SH-SY5Y (cell line): ENCODE results near the gene GSK3B.

Source experiments
- GATA2 ChIP-seq: IDR thresholded peaks from 2 replicates; pipeline ENCODE4 v1.6.1; 2011; ENCODE audit warnings: mild to moderate bottlenecking, low read depth, low read length
- GATA3 ChIP-seq: IDR thresholded peaks from 2 replicates; pipeline ENCODE4 v1.6.1; 2011; ENCODE audit warnings: low read depth, mild to moderate bottlenecking, low read length, moderate library complexity

GRCh38 chr3:120018299-120018698 is 75.9 kb downstream of the GSK3B start:
- TF ChIP-seq GATA2 (no peak), GATA3 (no peak)
